Stimulated activated CD8-positive, alpha-beta memory T cell treated with anti-CD3 and anti-CD28 coated beads, Interleukin-12 subunit alpha, Interleukin-12 subunit beta, amount 100 ng/mL, for 24 hours (primary cell): ENCODE measurements around the gene TMEM134.
"Not testable (repeated sequence)": the region's sequence is repeated elsewhere in the genome, so short reads cannot be mapped to it uniquely, and the experiment has no call there.

Experiments
- DNase-seq: peaks from one replicate; pipeline ENCODE4 v3.0.0-alpha.2; 2020; ENCODE audit errors: extremely low read depth

The TMEM134 gene

GRCh38 chr11:67485873-67486361 lies 16.9 kb upstream of the TMEM134 start:
- DNase-seq, result not testable (repeated sequence)

DNA sequence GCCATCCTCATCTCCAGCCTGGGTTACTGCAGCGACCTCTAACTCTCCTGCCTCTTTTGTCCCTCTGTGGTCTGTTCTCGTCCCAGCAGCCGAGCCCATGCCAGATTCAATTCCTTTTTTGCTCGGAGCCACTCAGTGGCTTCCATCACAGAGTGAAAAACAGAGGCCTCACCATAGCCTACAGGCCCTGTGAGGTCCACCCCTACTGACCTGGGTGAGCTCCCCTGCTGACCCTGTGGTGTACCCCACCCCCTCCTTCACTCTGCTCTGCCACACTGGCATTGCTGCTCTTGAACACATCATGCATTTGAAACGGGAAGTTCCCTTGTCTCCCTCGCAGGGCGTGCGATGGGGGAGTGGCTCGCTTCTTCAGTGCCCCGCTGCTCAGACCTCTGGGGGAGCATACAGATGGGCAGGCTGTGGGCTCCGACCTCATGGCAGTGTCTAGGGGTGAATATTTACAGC lies 15.8 kb upstream of the TMEM134 start:
- no peak for DNase-seq

DNA sequence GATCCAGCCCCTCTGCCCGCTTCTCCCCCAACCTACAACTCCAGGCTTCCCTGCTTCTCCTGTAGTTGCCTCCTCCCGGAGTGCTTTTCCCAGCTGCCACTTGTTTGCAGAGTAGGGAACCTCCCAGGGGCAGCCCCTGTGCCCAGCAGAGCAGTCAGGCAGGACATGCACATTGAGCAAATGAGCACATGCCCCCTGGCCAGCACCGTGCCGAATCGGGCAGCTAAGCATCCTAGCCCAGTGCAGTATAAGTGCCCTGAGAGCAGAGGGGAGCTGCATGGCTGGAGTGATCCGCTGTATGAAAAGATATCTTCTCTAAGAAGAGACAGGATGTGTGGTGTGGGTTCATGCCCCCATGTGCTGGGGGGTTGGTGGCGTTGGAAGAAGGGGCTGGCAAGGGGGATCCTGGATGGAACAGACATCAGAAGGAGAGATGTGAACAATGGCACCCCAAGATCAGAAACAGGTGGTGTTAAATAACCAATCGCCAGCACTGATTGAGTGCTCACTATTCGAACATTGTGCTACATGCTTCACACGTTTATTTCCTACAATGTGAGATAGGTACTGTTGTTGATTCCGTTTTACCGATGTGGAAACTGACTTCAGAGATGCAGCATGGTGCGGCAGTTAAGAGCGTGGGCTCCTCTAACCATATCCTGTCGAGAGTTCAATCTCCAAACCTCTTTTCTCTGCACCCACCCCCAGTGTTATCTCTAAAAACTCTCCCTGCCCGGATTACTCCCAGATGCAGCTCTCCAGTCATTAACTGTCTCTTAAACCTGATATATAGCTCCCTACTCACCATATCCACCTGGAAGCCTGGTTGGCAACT lies 15.0 kb upstream of the TMEM134 start:
- DNase-seq, result no peak

DNA sequence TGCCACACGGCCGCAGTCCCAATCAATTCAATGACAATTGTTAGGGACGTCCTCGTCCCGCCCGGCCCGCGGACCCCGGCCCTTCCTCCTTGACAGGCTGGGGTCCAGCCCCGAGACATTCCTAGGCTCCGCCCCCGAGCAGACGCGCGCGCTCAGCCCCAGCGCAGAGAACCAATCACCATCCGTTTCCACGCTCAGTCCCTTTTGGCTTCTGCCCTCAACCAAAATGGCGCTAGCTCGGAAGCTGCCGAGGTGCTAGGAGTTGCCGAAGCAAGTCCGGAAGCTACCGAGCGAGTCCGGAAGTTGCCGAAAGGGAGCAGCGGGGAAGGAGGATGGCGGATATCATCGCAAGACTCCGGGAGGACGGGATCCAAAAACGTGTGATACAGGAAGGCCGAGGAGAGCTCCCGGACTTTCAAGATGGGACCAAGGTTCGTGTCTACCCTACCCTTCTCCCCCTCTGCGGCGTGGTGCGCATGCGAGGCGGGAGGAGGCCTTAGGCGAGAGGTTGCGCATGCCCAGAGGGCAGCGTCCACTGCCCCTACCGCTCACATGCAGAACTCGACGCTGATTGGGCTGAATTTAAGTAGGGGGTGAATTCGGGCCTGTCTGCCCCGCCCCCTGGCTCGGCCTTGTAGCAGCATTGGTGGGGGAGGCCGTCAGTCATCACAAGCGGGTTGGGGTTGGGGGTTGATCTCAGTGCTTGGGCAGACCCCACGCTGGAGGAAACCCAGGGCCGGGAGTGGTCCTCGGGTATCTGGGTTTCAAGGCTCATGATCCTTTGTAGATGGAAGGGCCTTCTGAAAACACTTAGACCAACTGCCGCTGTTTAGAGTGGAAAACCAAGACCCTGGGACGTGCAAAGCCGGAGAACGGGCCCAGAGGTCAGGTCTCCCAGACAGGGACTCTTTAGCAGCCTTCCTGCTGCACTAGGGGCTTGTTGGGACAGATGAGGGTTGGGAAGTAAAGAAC lies 14.1 kb upstream of the TMEM134 start, which contains the start of gene AIP:
TSS of gene AIP (plus strand) at position 200 of the 972 bp plus-strand sequence. CDS start at position 333, 133 bp downstream.
- DNase-seq, result peak; percentile 92

DNA sequence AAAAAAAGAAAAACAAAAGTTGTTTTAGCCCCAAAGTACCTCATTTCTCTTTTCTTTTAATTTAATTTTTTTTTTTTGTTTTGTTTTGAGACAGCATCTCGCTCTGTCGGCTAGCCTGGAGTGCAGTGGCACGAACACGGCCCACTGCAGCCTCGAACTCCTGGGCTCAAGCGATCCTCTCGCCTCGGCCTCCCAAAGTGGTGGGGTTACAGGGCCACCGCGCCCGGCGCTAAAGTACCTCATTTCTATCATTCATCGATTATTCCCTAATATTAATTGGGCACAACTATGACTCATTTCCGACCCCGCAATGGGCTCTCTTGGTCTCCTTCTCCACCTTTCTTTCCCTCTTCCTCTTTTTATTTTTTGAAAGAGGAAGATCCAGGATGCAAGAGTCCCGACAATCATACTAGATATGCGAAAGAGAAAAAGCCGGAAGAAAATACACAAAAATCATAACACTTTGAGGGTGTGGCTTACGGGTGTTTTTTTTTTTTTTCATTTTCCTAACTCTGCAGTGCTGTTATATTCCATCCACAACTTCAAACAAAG lies 13.3 kb upstream of the TMEM134 start:
- no peak for DNase-seq

- not testable (repeated sequence) for DNase-seq
Observed at GRCh38 chr11:67477344-67478050, 8.4 kb upstream of the TMEM134 start.

DNA sequence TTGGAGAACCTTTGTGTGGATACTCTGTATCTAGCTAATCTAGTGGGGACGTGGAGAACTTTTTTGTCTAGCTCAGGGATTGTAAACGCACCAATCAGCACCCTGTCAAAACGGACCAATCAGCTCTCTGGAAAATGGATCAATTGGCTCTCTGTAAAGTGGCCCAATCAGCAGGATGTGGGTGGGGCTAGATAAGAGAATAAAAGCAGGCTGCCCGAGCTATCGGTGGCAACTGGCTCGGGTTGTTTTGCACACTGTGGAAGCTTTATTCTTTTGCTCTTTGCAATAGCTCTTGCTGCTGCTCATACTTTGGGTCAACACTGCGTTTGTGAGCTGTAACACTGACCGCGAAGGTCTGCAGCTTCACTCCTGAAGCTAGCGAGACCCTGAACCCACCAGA lies 7.6 kb upstream of the TMEM134 start:
- not testable (repeated sequence) for DNase-seq

GRCh38 chr11:67472882-67473281 lies 3.8 kb upstream of the TMEM134 start:
- DNase-seq, result no peak

DNA sequence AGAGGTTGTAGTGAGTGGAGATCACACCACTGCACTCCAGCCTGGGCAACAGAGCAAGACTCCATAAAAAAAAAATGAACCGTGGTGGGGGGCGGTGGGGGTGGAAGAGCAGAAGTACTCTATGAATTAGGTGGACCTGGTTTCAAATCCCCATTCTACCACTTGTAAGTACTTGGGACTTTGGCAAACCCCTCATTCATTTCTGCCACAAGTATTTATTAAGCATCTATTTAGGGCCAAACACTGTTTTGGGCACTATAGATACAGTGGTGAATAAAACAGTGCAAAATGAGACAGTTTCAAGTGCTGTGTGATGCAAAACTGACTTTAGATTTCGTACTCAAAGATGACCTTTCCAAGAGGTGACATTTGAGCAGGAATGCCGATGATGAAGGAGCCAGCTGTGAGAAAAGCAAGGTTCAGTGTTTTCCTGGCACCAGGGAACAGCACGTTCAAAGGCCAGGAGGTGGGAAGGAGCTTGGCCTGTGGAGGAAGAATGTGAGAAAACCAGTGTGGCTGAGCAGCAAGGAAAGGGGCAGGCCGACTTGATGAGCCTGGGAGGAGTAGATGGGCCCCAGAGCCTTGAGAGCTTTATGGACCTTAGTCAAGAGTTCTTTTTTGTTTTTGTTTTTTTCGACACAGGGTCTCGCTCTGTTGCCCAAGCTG lies 1.4 kb upstream of the TMEM134 start:
- DNase-seq, result no peak

DNA sequence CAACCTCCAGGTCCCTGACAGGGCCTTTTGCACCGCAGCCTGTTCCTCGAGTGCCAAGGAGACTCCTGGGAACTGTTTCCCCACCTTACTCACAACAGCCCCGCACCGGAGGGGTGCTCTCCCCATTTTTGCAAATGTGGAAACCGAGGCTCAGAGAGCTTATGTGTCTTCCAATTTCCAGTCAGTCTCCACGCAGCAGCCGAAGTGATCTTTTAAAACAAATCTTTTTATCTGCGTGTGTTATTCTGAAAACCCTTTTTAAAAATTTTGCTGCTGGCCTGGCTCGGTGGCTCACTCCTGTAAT lies 409 bp upstream of the TMEM134 start:
- no peak for DNase-seq

DNA sequence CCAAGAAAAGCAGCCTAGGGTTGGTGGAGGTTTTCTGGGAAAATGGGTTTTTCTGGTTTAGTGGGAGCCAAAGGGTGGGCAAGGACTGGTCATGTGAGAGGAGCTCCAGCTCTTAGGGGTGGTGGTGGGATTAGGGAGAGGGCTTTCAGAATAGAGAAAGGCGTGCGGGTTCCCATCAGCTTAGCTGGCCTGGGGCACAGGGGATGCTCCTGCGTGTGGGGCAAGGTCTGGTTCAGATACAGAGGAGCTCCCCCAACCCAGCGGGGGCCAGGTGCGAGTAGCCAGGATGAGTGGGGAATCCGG lies 644 bp downstream of the TMEM134 start:
- no peak for DNase-seq

- DNase-seq, result no peak
Observed at GRCh38 chr11:67468056-67468455, 995 bp downstream of the TMEM134 start.

- no peak for DNase-seq
Observed at GRCh38 chr11:67466962-67467771, 1.9 kb downstream of the TMEM134 start.

GRCh38 chr11:67466367-67466766 lies 2.7 kb downstream of the TMEM134 start:
- DNase-seq, result no peak

DNA sequence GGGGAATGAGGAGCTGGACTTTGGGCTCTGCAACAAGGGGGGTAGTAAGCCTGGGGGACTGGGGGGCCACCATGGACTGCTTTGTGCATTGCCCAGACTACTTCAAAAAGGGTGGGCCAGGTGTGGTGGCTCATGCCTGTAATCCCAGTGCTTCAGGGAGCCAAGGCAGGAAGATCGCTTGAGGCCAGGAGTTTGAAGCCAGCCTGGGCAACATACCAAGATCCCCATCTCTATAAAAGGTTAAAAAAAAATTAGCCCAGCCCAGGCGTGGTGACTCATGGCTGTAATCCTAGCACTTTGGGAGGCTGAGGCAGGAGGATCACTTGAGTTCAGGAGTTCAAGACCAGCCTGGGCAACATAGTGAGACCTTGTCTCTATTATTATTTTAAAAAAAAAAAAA lies 3.5 kb downstream of the TMEM134 start:
- DNase-seq, result not testable (repeated sequence)

GRCh38 chr11:67465189-67465510 lies 3.9 kb downstream of the TMEM134 start:
- DNase-seq, result no peak

DNA sequence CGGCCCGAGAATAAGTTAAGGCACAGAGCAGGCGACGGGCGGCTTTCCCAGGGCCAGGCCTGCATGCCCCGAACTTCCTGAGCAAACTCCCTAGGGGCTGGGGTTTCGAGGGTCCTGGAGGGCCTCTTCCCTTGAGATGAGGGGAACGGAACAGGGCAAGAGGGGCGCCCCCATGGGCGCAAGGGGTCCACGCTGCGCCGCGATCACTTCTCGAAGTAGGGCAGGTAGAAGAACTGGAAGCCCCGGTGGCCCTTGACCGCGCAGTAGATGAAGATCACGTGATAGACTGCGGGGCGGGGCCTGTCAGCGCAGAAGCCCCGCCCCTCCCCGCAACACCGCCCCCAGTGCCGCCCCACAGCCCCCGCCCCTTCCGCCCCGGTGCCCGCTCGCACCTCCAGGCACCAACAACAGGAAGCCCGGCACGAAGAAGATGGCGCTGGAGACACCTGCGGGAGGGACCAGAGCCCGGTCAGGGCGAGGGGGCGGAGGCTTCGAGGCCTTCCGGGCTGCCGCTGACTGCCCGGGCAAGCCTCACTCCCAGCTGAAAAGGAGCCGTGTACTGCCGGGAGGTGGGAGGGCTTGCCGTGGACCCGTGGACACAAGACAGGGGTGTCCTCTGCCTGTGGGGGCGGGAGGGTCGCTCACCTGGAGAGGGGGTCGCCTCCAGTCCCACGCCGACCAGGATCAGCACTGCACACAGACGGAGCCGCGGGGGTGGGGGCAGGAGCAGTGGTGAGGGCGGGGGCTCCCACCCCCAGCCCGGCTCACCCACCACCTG lies 4.5 kb downstream of the TMEM134 start:
- DNase-seq, result peak; percentile 84

DNA sequence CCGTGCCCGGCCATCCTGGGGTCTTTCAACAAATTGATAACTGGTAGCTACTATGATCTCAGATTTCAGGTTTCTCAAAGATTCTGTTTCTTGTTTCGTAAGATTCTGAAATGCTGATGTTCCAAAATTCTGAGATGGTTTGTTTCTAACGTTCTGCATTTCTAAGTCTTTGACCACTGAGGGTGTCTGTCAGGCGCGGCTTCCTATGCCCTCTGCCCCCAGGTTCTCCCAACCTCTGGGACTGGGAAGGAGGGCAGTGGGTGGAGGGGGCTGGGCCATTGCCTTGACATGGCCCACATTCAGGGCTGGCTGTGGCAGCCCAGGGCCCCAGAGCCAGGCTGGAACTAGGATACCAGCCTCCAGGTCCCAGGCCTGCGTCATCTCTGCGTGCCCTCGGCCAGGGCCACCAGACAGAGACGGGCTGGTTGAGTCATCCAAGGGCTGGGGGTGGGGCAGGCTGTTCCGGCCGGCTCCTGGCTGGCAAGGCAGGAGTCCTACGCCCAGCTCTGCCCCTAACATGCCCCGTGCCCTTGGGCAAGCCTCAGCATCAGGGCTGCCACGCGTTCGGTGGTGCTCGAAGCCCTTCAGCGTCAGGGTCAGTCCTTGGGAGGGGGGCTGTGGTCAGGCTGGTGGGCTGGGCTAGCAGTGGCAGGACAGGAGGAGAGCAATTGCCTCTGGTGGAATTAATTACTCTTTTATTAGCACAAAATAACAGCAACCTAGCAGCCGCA lies 5.2 kb downstream of the TMEM134 start:
- no peak for DNase-seq

- no peak for DNase-seq
Observed at GRCh38 chr11:67463186-67463585, 5.9 kb downstream of the TMEM134 start.
